ENCODE measurements around the gene SRP54.
"Not testable (repeated sequence)": the region's sequence is repeated elsewhere in the genome, so short reads cannot be mapped to it uniquely, and the experiment has no call there.

SRP54 gene

DNA sequence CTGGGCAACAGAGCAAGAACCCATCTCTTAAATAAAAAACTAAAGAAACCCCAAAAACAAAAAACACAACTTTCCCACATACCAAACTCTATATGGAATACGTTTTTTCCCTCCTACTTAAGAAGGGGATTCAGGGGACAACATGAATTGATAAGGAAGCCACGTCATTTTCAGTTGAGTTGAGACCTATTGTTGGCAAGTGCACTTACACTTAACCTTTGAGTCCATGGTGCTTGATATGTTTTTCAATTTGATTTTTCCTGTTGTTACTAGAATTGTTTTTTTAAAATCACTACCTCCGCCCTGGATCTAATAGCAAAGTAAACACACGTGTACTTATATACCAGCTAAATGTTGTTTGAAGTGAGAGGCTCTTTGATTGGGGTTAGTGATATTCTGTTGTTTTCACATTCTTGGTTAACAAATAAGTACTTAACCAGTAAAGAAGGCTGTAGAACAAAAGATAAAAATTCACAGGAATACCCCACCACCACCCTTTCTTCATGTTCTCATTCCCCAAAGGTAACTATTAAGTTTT is 65.3 kb downstream of the SRP54 start:
- no peak for ATAC-seq

DNA sequence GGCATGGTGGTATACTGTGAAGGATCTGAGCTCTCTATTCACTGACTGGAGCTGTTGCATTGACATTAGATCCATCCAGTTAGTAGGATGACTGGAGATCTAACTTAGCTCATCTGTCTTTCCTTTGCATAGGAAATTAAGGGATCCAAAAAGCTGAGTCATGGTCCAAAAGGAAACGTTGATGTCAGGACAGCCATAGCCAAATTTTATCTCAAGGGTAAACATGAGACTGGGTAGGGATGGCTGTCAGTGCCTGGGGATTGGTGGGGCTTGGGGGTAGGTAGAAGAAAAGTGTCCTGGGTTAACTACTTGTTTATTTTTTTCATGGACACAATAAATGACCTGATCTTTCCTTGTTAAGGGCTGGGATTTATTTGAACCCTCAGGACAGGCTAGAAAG is 67.9 kb downstream of the SRP54 start:
- no peak for ATAC-seq

DNA sequence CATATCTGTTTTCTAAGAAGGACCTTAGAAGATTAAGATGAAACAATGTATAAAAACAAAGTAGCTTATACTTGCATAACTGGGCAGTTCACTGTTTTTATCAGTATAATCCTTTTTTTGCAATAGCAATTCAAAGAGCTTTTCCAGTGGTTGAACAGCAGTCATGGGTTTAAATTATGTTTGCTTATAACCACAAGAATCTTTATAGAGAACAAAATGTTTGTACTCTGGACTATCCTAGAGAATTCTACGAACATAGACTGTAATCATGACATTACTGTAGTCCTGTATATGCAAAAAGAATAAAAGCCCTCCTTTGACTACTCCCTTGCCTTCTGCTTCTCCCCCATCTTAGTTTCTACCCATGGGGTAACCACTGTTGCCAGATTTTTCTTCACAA is 69.0 kb downstream of the SRP54 start:
- no peak for ATAC-seq

DNA sequence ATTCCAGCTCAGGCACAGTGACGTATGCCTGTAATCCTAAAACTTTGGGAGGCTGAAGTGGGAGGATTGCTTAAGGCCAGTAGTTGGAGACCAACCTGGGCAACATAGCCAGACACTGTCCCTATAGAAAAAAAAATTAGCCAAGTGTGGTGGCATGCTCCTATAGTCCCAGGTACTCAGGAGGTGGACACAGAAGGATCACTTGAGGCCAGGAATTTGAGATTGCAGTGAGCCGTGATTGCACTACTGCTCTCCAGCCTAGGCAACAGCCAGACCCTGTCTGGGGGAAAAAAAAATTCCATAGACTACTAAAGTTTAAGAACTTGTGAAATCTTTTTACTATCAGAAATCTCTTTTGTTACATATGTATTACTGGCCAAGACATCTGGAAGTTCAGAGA is 69.8 kb downstream of the SRP54 start:
- no peak for ATAC-seq

DNA sequence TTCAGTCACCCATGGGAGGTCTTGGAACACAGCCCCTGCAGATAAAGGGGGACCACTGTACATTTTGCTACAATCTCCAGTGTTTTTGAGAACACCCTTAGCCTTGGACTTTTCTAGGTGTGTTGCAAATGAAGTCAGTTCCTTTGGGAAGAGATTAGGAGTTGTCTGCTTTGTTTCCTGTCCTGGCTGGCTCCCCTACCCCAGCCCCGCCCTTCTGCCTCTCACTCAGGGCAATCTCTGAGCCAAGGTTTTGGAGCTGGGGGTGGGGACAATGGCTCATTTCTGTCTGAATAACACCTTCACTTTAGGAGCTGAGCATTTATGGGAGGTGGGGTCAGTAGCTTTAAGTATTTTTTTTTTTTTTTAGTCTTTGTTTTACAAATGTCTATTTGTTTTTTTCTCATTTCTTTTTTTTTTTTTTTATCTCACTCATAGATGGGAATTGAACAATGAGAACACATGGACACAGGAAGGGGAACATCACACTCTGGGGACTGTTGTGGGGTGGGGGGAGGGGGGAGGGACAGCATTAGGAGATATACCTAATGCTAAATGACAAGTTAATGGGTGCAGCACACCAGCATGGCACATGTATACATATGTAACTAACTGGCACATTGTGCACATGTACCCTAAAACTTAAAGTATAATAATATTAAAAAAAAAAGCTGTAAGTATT is 78.5 kb downstream of the SRP54 start:
- not testable (repeated sequence) for ATAC-seq

DNA sequence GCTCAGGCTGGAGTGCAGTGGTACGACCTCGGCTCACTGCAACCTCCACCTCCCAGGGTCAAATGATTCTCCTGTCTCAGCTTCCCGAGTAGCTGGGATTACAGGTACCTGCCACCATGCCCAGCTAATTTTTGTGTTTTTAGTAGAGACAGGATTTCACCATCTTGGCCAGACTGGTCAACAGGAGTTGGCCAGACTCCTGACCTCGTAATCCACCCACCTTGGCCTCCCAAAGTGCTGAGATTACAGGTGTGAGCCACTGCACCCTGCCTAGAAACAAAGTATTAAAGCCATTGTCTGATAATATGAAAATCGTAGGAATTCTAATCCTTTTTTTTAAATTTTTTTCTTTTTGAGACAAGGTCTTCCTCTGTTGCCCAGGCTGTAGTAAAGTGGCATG is 82.9 kb downstream of the SRP54 start:
- not testable (repeated sequence) for ATAC-seq

DNA sequence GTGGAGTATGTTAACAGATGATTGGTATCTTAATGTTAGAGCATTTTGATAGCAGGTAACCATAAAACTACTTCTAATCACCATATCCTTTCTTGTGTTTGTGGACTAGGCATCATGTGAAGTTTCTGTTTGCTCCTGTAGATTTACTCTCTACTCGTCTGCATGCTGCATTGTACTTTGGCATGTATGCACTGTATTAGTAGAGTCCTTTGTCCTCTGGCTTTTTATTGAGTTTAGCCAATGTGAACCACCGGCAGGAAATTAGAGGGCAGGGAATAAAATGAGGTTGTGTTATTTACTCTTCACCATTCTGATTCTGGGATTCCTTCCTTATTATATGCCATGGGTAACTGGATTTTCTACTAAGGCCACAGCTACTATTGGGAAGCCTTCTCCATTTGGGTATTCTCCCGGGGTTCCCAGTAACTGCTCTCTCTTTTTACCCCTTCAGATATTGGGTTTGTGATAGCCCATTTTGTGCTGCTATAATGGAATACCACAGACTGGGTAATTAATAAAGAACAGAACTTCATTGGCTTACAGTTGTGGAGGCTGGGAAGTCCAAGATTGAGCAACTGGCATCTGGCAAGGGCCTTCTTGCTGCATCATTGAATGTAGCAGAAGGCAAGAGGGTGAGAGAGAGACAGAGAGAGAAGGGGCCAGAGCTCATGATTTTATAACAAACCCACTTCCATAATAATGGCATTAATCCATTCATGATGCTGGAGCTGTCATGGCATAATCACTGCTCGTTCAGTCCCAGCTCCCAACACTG is 85.6 kb downstream of the SRP54 start:
- ATAC-seq, result no peak

DNA sequence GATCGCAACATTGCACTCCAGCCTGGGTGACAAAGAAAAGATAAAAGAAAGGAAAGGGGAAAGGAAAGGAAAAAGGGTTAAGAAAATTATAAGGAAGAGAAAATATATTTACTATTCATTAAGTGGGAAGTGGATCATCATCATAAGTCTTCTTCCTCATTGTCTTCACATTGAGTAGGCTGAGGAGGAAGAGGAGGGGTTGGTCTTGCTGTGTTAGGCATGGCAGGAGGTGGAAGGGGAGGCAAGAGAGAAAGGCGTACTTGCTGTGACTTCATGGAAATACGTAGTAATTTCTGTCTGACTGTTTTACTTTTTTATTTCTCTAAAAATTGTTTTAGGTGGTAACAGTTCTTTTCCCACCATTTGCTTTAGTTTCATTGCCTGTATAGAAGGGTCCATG is 89.4 kb downstream of the SRP54 start:
- no peak for ATAC-seq

DNA sequence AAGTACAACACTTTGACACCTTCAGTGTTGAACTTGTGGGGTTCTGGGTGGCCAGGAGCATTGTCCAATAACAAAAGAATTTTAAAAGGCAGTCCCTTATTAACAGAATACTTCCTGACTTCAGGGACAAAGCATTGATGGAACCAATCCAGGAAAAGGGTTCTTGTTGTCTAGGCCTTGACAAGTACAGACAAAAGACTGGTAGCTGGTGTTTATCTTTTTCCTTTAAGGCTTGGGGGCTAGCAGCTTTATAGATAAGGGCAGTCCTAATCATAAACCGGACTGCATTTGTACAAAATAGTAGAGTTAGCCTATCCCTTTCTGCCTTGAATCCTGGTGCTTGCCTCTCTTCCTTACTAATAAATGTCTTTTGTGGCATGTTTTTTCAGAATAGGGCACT is 90.7 kb downstream of the SRP54 start:
- ATAC-seq, result no peak

DNA sequence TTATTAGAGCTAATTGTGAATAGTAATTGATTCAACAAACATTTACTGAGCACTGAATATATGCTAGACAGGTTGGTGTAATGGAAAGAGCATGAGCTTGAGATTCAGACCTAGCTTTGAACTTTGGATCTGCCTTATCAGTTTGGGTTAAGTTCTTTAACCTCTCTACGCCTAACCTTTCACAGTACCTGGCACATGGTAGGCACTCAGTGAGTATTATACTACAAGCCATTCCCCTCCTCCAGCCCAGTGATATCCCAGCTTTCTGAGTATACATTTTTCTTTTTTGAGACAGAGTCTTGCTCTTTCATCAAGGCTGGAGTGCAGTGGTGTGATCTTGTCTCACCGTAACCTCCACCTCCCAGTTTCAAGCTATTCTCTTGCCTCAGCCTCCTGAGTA is 95.3 kb downstream of the SRP54 start:
- no peak for ATAC-seq
